GM19438 (cell line): Measurements from ENCODE around the gene PLAAT3.
"Not testable (repeated sequence)": the region's sequence is repeated elsewhere in the genome, so short reads cannot be mapped to it uniquely, and the experiment has no call there.

Experiments used
- ATAC-seq: cut with Tn5 transposase; IDR thresholded peaks from one replicate; pipeline ENCODE4 v1.9.1; 2021; ENCODE audit warnings: low read depth; ENCODE audit not compliant: unreplicated experiment

Gene PLAAT3

GRCh38 chr11:63572026-63572688 is 42.1 kb downstream of the PLAAT3 start:
- ATAC-seq, result no peak

DNA sequence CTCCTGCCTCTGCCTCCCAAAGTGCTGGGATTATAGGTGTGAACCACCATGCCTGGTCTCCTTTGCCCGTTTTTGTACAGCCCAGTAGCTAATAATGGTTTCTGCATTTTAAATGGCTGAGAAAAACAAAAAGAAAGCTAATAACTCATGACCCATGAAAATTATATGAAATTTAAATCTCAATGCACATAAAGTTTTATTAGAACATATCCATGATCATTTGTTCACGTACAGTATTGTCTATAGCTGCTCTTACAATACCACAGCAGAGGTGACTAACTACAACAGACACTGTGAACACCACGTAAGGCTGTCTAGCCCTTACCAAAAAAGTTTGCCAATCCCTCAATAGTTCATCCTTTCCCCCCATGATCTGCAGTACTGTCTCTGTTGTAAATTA is 44.7 kb downstream of the PLAAT3 start:
- no peak for ATAC-seq

GRCh38 chr11:63567044-63567840 is 47.0 kb downstream of the PLAAT3 start:
- peak; percentile 82 for ATAC-seq

GRCh38 chr11:63564784-63565350 is 49.4 kb downstream of the PLAAT3 start:
- no peak for ATAC-seq

GRCh38 chr11:63564056-63564774 is 50.0 kb downstream of the PLAAT3 start:
- ATAC-seq, result peak; percentile 59

GRCh38 chr11:63563201-63564055 is 50.8 kb downstream of the PLAAT3 start, which contains the start of gene PLAAT2:
Gene PLAAT2 (minus strand): TSS chr11:63563379. CDS start chr11:63563324, 55 bp downstream.
- ATAC-seq, result no peak

GRCh38 chr11:63560506-63561180 is 53.6 kb downstream of the PLAAT3 start:
- ATAC-seq, result no peak

DNA sequence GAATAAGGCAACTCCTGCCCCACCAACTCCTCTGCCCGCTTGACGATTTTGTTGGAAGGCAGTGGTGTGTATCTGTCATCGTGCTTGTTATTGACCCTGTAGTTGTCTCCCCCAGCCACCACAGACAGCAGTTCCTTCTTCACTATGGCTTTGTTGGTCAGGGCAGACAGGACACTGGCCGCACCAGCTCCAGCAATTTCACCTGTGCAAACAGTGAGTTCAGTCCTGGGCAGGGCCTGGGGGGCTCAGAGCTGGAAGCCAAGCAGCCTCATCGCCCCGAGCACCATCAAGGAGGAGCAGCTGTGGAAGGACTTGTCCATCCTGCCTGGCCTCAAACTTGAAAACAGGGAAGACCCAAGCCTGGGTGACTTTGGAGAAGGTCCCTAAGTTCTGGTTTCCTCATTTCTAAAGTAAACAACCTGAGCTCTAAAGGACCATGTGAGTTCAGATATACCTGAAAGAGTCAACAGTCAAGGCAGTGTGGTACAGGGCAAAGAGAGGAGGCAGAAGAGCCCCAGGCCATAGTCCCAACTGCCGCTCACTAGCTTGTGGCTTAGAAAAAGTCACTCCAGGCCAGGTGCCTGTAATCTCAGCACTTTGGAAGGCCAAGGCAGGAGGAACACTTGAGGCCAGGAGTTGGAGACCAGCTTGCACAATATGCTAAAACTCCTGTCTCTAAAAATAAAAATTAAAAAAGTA is 55.6 kb downstream of the PLAAT3 start:
- no peak for ATAC-seq

DNA sequence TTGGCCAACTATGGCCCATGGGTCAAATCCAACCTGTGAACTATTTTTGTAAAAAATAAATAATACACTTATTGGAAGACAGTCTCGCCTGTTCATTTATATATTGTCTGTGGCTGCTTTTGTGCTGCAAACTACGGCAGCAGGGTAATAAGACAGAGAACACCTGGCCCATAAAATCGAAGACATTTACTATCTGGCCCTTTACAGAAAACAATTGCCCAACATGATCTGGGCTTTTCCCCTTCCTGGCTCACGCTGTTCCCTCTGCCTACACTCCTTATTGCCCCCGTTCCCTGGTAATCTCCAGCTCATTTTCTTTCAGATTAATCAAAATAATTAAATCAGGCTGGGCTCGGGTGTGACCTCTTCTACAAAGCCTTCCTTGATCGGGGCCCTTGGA is 56.7 kb downstream of the PLAAT3 start:
- no peak for ATAC-seq

DNA sequence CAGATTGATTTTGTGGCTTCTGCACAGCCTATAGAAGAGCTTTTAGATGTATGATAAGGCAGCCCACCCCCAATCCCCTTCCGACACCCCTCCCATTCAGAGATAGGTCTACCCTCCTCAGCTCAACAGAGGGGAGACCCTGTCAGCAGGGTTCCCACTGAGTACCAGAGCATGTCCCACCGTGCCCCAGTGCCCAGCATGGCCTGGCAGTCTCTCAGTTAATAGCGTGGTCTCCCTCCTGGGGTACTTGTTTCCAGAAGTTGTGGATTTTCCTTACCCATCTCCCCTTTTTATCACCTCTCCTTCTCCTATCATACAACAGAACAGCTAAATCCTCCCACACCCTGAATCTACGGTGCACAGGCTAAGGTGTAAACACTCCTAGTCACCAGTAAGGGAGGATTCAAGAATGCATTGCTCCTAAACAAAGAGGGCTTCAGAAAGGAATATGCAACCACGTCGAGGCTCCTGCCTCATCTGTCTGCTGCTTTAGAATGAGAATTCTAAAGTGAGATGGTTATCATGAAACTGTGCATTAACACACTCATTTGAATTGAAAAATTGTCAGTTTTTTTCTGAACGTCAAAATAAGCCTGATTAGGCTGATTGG is 57.7 kb downstream of the PLAAT3 start:
- ATAC-seq, result no peak

DNA sequence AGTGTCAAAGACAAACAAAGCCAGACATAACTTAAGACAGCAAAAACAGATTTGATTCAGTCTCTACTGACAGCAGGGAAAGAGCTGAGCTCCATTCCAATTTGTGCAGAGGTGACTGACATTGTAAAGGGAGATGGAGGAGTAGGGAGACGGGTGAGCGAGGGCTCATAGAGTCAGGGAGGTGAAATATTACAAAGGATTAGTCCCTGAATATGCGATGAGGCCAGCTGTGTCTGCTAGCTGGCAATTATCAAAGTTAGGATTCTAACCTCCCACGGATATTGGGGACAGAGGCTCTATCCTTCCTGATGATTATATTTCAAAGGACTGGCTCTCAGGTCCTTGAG is 59.4 kb downstream of the PLAAT3 start:
- no peak for ATAC-seq

- ATAC-seq, result peak; percentile 81
These were observed 60.5 kb downstream of the PLAAT3 start for GRCh38 chr11:63553759-63554158.

GRCh38 chr11:63552921-63553320 is 61.3 kb downstream of the PLAAT3 start:
- no peak for ATAC-seq

GRCh38 chr11:63551889-63552266 is 62.4 kb downstream of the PLAAT3 start:
- ATAC-seq, result no peak

DNA sequence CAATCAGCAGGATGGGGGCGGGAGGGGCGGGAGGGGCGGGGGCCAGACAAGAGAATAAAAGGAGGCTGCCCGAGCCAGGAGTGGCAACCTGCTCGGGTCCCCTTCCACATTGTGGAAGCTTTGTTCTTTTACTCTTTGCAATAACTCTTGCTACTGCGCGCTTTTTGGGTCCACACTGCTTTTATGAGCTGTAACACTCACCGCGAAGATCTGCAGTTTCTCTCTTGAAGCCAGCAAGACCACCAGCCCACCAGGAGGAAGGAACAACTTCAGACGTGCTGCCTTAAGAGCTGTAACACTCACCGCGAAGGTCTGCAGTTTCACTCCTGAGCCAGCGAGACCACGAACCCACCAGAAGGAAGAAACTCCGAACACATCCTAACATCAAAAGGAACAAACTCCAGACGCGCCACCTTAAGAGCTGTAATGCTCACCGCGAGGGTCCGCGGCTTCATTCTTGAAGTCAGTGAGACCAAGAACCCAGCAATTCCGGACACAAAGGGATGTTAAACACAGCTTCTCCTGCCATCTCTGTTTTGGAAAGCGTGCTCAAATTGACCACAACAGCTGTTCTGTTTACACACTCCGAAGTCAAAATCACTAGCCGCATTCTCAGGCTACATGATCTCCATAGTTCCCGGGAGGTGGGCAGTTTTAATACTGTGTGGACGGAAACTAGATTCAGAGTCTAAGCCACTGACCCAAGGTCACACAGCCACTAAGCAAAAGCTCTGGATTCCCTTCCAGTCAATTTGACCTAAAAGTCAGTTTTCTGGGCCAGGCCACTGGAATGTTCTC is 62.9 kb downstream of the PLAAT3 start:
- ATAC-seq, result no peak

GRCh38 chr11:63550156-63550700 is 64.0 kb downstream of the PLAAT3 start:
- not testable (repeated sequence) for ATAC-seq

DNA sequence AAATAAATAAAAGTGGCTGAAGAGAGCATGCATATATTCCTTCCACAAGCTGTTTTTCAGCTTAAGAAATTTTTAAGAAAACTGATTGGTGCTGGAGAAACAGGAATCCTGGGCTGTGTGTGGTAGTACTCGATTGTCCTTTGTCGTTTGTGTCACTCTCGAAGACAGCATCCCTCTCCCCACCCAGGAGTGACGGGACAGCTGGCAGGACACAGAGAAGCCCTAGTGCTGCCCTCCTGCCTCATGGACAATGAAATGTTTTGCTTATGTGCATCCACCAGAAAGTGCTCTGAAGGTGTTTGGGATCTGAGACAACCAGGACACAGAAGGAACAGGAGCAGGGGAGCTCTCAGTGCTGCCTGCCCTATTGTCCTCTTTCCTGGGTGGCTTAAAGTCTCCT is 64.8 kb downstream of the PLAAT3 start:
- ATAC-seq, result no peak

- no peak for ATAC-seq
These were observed 66.1 kb downstream of the PLAAT3 start for GRCh38 chr11:63548178-63548577.
